ENCODE measurements around the gene CD1C.
"Not testable (repeated sequence)": the region's sequence is repeated elsewhere in the genome, so short reads cannot be mapped to it uniquely, and the experiment has no call there.

The CD1C gene

GRCh38 chr1:158289811-158290210 is at the start of gene CD1C:
Gene CD1C, plus strand, starts transcription at chr1:158289923. Its CDS starts 142 bp downstream, at chr1:158290065.
- DNase-seq (ENCODE audit: low read depth): no peak

GRCh38 chr1:158246650-158247049 is 43.1 kb upstream of the CD1C start:
- no peak for DNase-seq (ENCODE audit: low read depth)

GRCh38 chr1:158248118-158248517 is 41.6 kb upstream of the CD1C start:
- DNase-seq (ENCODE audit: low read depth): no peak

GRCh38 chr1:158248771-158249170 is 41.0 kb upstream of the CD1C start:
- no peak for DNase-seq (ENCODE audit: low read depth)

GRCh38 chr1:158249646-158250045 is 40.1 kb upstream of the CD1C start:
- DNase-seq (ENCODE audit: low read depth): no peak

- DNase-seq (ENCODE audit: low read depth): no peak
Measured at GRCh38 chr1:158251163-158251562, 38.6 kb upstream of the CD1C start.

GRCh38 chr1:158255656-158256055 is 34.1 kb upstream of the CD1C start:
- DNase-seq (ENCODE audit: low read depth): no peak

- not testable (repeated sequence) for DNase-seq (ENCODE audit: low read depth)
Measured at GRCh38 chr1:158256747-158257146, 33.0 kb upstream of the CD1C start.

GRCh38 chr1:158257888-158258287 is 31.8 kb upstream of the CD1C start:
- no peak for DNase-seq (ENCODE audit: low read depth)

- no peak for DNase-seq (ENCODE audit: low read depth)
Measured at GRCh38 chr1:158259117-158259516, 30.6 kb upstream of the CD1C start.

GRCh38 chr1:158272681-158273080 is 17.0 kb upstream of the CD1C start:
- DNase-seq (ENCODE audit: low read depth): no peak

GRCh38 chr1:158274797-158275196 is 14.9 kb upstream of the CD1C start:
- DNase-seq (ENCODE audit: low read depth): no peak

GRCh38 chr1:158282421-158282820 is 7.3 kb upstream of the CD1C start:
- not testable (repeated sequence) for DNase-seq (ENCODE audit: low read depth)

GRCh38 chr1:158283965-158284364 is 5.8 kb upstream of the CD1C start:
- no peak for DNase-seq (ENCODE audit: low read depth)

GRCh38 chr1:158285756-158286241 is 3.9 kb upstream of the CD1C start:
- no peak for DNase-seq (ENCODE audit: low read depth)

GRCh38 chr1:158286487-158286886 is 3.2 kb upstream of the CD1C start:
- DNase-seq (ENCODE audit: low read depth): no peak

GRCh38 chr1:158286941-158287346 is 2.8 kb upstream of the CD1C start:
- DNase-seq (ENCODE audit: low read depth): no peak

GRCh38 chr1:158290321-158290844 is 660 bp downstream of the CD1C start:
- no peak for DNase-seq (ENCODE audit: low read depth)

- DNase-seq (ENCODE audit: low read depth): no peak
Measured at GRCh38 chr1:158295791-158296190, 6.1 kb downstream of the CD1C start.

GRCh38 chr1:158310623-158311022 is 20.9 kb downstream of the CD1C start:
- DNase-seq (ENCODE audit: low read depth): no peak

- no peak for DNase-seq (ENCODE audit: low read depth)
Measured at GRCh38 chr1:158311066-158311465, 21.3 kb downstream of the CD1C start.

GRCh38 chr1:158323866-158324265 is 34.1 kb downstream of the CD1C start:
- no peak for DNase-seq (ENCODE audit: low read depth)

- no peak for DNase-seq (ENCODE audit: low read depth)
Measured at GRCh38 chr1:158324395-158324794, 34.7 kb downstream of the CD1C start.

- DNase-seq (ENCODE audit: low read depth): no peak
Measured at GRCh38 chr1:158327481-158327880, 37.8 kb downstream of the CD1C start.

- no peak for DNase-seq (ENCODE audit: low read depth)
Measured at GRCh38 chr1:158328426-158328825, 38.7 kb downstream of the CD1C start.

Data from GM04503 (cell line).